Measurements from ENCODE around the gene SLC31A2. TPM values are rescaled to one million over a fixed set of nuclear protein-coding genes. Genes with fewer than 3 reads are reported as not detected.

The SLC31A2 gene
- total RNA-seq, 8 experiments from 2014 or later, result 0.87 to 10.1 (median 1.7) TPM

- Histone ChIP-seq H3K4me3 (no peak overlapping the region), H3K27ac (no peak overlapping the region), H3K4me1 (replicated peaks in 1 of 2) (no peaks in the 10 kb centered on the region)
- no peak for ATAC-seq (replicated peaks in 6 of 8)
- in situ Hi-C loops (cut with MboI; ENCODE audit: low pct_unique_long_range_greater_than_20kb in 2 of 9, low sequenced_read_pairs in 9 of 9, unreplicated experiment in 9 of 9), result no loop called here
Measured at GRCh38 chr9:113181165-113181564, 30.4 kb downstream of the SLC31A2 start.

GRCh38 chr9:113183956-113184488 lies 33.2 kb downstream of the SLC31A2 start:
- in situ Hi-C loops (cut with MboI; ENCODE audit: low pct_unique_long_range_greater_than_20kb in 2 of 9, low sequenced_read_pairs in 9 of 9, unreplicated experiment in 9 of 9), result no loop called here
- WGBS, 10 experiments, result 86 to 100% (median 100%) methylated on average over 1 to 2 of the region's 2 CpGs; no CpG with 5 or more reads in 3 of the 10 experiments
- no peak for ATAC-seq (replicated peaks in 6 of 8)
- H3K4me1 ChIP-seq (replicated peaks in 1 of 2), result no peaks in the 10 kb centered on the region
- H3K4me3 ChIP-seq, result no peak overlapping the region
- no peak overlapping the region for H3K27ac ChIP-seq

GRCh38 chr9:113184539-113184938 lies 33.7 kb downstream of the SLC31A2 start:
- H3K4me3 ChIP-seq, result no peak overlapping the region
- no peaks in the 10 kb centered on the region for H3K4me1 ChIP-seq (replicated peaks in 1 of 2)
- ATAC-seq (replicated peaks in 6 of 8), result no peak
- in situ Hi-C loops (cut with MboI; ENCODE audit: low pct_unique_long_range_greater_than_20kb in 2 of 9, low sequenced_read_pairs in 9 of 9, unreplicated experiment in 9 of 9), result no loop called here
- H3K27ac ChIP-seq, result no peak overlapping the region
- WGBS, 10 experiments, result 0 to 100% (median 79%) methylated on average over 1 to 2 of the region's 2 CpGs; no CpG with 5 or more reads in 2 of the 10 experiments

GRCh38 chr9:113185271-113185670 lies 34.5 kb downstream of the SLC31A2 start:
- H3K4me3 ChIP-seq, result no peak overlapping the region
- in situ Hi-C loops (cut with MboI; ENCODE audit: low pct_unique_long_range_greater_than_20kb in 2 of 9, low sequenced_read_pairs in 9 of 9, unreplicated experiment in 9 of 9), result no loop called here
- no peak overlapping the region for H3K27ac ChIP-seq
- no peak for ATAC-seq (replicated peaks in 6 of 8)
- WGBS, 10 experiments, result 80 to 100% (median 91%) methylated on average over 1 to 4 of the region's 4 CpGs; no CpG with 5 or more reads in 2 of the 10 experiments
- H3K4me1 ChIP-seq (replicated peaks in 1 of 2), result no peaks in the 10 kb centered on the region

- in situ Hi-C loops (cut with MboI; ENCODE audit: low pct_unique_long_range_greater_than_20kb in 2 of 9, low sequenced_read_pairs in 9 of 9, unreplicated experiment in 9 of 9), result no loop called here
- H3K27ac ChIP-seq, result no peak overlapping the region
Measured at GRCh38 chr9:113186137-113186755, 35.4 kb downstream of the SLC31A2 start.

GRCh38 chr9:113187929-113188595 lies 37.3 kb downstream of the SLC31A2 start:
- in situ Hi-C loops (cut with MboI; ENCODE audit: low pct_unique_long_range_greater_than_20kb in 2 of 9, low sequenced_read_pairs in 9 of 9, unreplicated experiment in 9 of 9), result no loop called here
- Histone ChIP-seq H3K4me3 (no peak overlapping the region), H3K4me1 (replicated peaks in 1 of 2) (no peaks in the 10 kb centered on the region), H3K27ac (no peak overlapping the region)
- WGBS, 10 experiments, result 19 to 100% (median 91%) methylated on average over 1 to 9 of the region's 9 CpGs
- peak in 3 of 8 experiments; percentile 45 to 89 (median 84) for ATAC-seq (replicated peaks in 6 of 8)

More at GRCh38 chr9:113186137-113186755, 35.4 kb downstream of the SLC31A2 start:
- H3K4me1 ChIP-seq (replicated peaks in 1 of 2), result no peaks in the 10 kb centered on the region
- H3K4me3 ChIP-seq, result no peak overlapping the region
- peak in 3 of 8 experiments; percentile 59 to 77 (median 67) for ATAC-seq (replicated peaks in 6 of 8)
- 10 to 100% (median 91%) methylated on average over 2 to 7 of the region's 7 CpGs; no CpG with 5 or more reads in 1 of the 10 experiments for WGBS, 10 experiments

GRCh38 chr9:113192455-113192854 lies 41.6 kb downstream of the SLC31A2 start:
- Histone ChIP-seq H3K27ac (no peak overlapping the region), H3K4me3 (no peak overlapping the region), H3K4me1 (replicated peaks in 1 of 2) (no peaks in the 10 kb centered on the region)
- peak in 1 of 8 experiments; percentile 51 for ATAC-seq (replicated peaks in 6 of 8)
- 0 to 83% (median 60%) methylated on average over 1 to 2 of the region's 2 CpGs; no CpG with 5 or more reads in 1 of the 10 experiments for WGBS, 10 experiments
- in situ Hi-C loops (cut with MboI; ENCODE audit: low pct_unique_long_range_greater_than_20kb in 2 of 9, low sequenced_read_pairs in 9 of 9, unreplicated experiment in 9 of 9), result no loop called here

- Histone ChIP-seq H3K4me3 (no peak overlapping the region), H3K4me1 (replicated peaks in 1 of 2) (no peaks in the 10 kb centered on the region), H3K27ac (no peak overlapping the region)
- in situ Hi-C loops (cut with MboI; ENCODE audit: low pct_unique_long_range_greater_than_20kb in 2 of 9, low sequenced_read_pairs in 9 of 9, unreplicated experiment in 9 of 9), result no loop called here
- ATAC-seq (replicated peaks in 6 of 8), result no peak
- 81 to 100% (median 96%) methylated on average over 1 to 4 of the region's 4 CpGs; no CpG with 5 or more reads in 1 of the 10 experiments for WGBS, 10 experiments
Measured at GRCh38 chr9:113199683-113200329, 49.0 kb downstream of the SLC31A2 start.

GRCh38 chr9:113205432-113205831 lies 54.6 kb downstream of the SLC31A2 start:
- in situ Hi-C loops (cut with MboI; ENCODE audit: low pct_unique_long_range_greater_than_20kb in 2 of 9, low sequenced_read_pairs in 9 of 9, unreplicated experiment in 9 of 9), result no loop called here
- ATAC-seq (replicated peaks in 6 of 8), result peak in 2 of 8 experiments; percentile 82 to 84

GRCh38 chr9:113205861-113206260 lies 55.1 kb downstream of the SLC31A2 start:
- H3K4me1 ChIP-seq (replicated peaks in 1 of 2), result no peaks in the 10 kb centered on the region
- WGBS, 10 experiments, result 64 to 100% (median 100%) methylated on average over 1 of the region's 1 CpG; no CpG with 5 or more reads in 3 of the 10 experiments
- in situ Hi-C loops (cut with MboI; ENCODE audit: low pct_unique_long_range_greater_than_20kb in 2 of 9, low sequenced_read_pairs in 9 of 9, unreplicated experiment in 9 of 9), result no loop called here
- H3K4me3 ChIP-seq, result no peak overlapping the region
- H3K27ac ChIP-seq, result no peak overlapping the region
- ATAC-seq (replicated peaks in 6 of 8), result no peak

More at GRCh38 chr9:113205432-113205831, 54.6 kb downstream of the SLC31A2 start:
- Histone ChIP-seq H3K4me3 (no peak overlapping the region), H3K4me1 (replicated peaks in 1 of 2) (no peaks in the 10 kb centered on the region), H3K27ac (no peak overlapping the region)
- WGBS, 10 experiments, result 25 to 100% (median 89%) methylated on average over 1 to 2 of the region's 2 CpGs

GRCh38 chr9:113210815-113211214 lies 60.0 kb downstream of the SLC31A2 start:
- 80 to 100% (median 98%) methylated on average over 1 to 7 of the region's 10 CpGs for WGBS, 10 experiments
- in situ Hi-C loops (cut with MboI; ENCODE audit: low pct_unique_long_range_greater_than_20kb in 2 of 9, low sequenced_read_pairs in 9 of 9, unreplicated experiment in 9 of 9), result no loop called here
- no peak overlapping the region for H3K27ac ChIP-seq

More at GRCh38 chr9:113210815-113211214, 60.0 kb downstream of the SLC31A2 start:
- ATAC-seq (replicated peaks in 6 of 8), result no peak
- H3K4me1 ChIP-seq (replicated peaks in 1 of 2), result no peaks in the 10 kb centered on the region
- H3K4me3 ChIP-seq, result no peak overlapping the region

Data from motor neuron (in vitro differentiated cells).